KMS-11 (cell line): ENCODE data around the gene GRID2.

ENCODE experiments used
- H2AFZ ChIP-seq: fragments of 200-600 bp; sonication (generic); 2 replicates; pipeline ENCODE4 v1.6.1; 2016; ENCODE audit warnings: antibody characterized with exemption, mixed run types, low read depth
- H3K27ac ChIP-seq: fragments of 200-600 bp; sonication (generic); 2 replicates; pipeline ENCODE4 v1.6.1; 2016; ENCODE audit warnings: mild to moderate bottlenecking, mixed run types
- H3K27me3 ChIP-seq: fragments of 200-600 bp; sonication (generic); 2 replicates; pipeline ENCODE4 v1.6.1; 2017; ENCODE audit warnings: mild to moderate bottlenecking, low read depth, mixed run types, moderate library complexity; ENCODE audit not compliant: insufficient read depth
- H3K36me3 ChIP-seq: fragments of 200-600 bp; sonication (generic); 2 replicates; pipeline ENCODE4 v1.6.1; 2017; ENCODE audit warnings: mild to moderate bottlenecking, mixed run types; ENCODE audit not compliant: insufficient read depth
- H3K4me1 ChIP-seq: fragments of 200-600 bp; sonication (generic); 2 replicates; pipeline ENCODE4 v1.6.1; 2016; ENCODE audit warnings: mild to moderate bottlenecking, low read depth, mixed run types; ENCODE audit not compliant: poor library complexity, severe bottlenecking
- H3K4me2 ChIP-seq: fragments of 200-600 bp; sonication (generic); 2 replicates; pipeline ENCODE4 v1.7.0; 2016; ENCODE audit warnings: mild to moderate bottlenecking, mixed run types
- H3K4me3 ChIP-seq: fragments of 200-600 bp; sonication (generic); IDR thresholded peaks from 2 replicates; pipeline ENCODE4 v1.6.1; 2017; ENCODE audit warnings: low read depth, low read length, mixed read lengths; ENCODE audit not compliant: insufficient read depth
- H3K79me2 ChIP-seq: fragments of 200-600 bp; sonication (generic); 2 replicates; pipeline ENCODE4 v1.6.1; 2016; ENCODE audit warnings: low read depth, mixed run types; ENCODE audit not compliant: insufficient read depth
- H3K9ac ChIP-seq: fragments of 200-600 bp; sonication (generic); 2 replicates; pipeline ENCODE4 v1.6.1; 2016; ENCODE audit warnings: mild to moderate bottlenecking, mixed run types
- H4K20me1 ChIP-seq: fragments of 200-600 bp; sonication (generic); 2 replicates; pipeline ENCODE4 v1.6.1; 2016; ENCODE audit warnings: mild to moderate bottlenecking, mixed run types; ENCODE audit not compliant: insufficient read depth
- CTCF ChIP-seq: fragments of 200-600 bp; sonication (generic); conservative IDR thresholded peaks from 2 replicates; pipeline ENCODE4 v1.6.1; 2017; ENCODE audit warnings: low read depth, mild to moderate bottlenecking, antibody characterized with exemption, low read length, moderate library complexity, mixed read lengths

The GRID2 gene

GRCh38 chr4:92257931-92258857, 45.6 kb upstream of the GRID2 start:
- H3K36me3 ChIP-seq = no peaks in the 10 kb centered on the region
- H4K20me1 ChIP-seq = no peaks in the 10 kb centered on the region

GRCh38 chr4:92261256-92261655, 42.5 kb upstream of the GRID2 start:
- Histone ChIP-seq H3K36me3 (no peaks in the 10 kb centered on the region), H3K4me1 (no peaks in the 10 kb centered on the region), H3K9ac (no peak overlapping the region), H3K27ac (no peak overlapping the region), H2AFZ (no peak overlapping the region), H4K20me1 (no peaks in the 10 kb centered on the region), H3K4me2 (no peak overlapping the region), H3K27me3 (no peaks in the 10 kb centered on the region), H3K4me3 (no peak overlapping the region), H3K79me2 (no peaks in the 10 kb centered on the region)
- no peak for TF ChIP-seq CTCF

More at GRCh38 chr4:92257931-92258857, 45.6 kb upstream of the GRID2 start:
- no peak overlapping the region for H3K4me3 ChIP-seq
- no peaks in the 10 kb centered on the region for H3K79me2 ChIP-seq
- no peak overlapping the region for H2AFZ ChIP-seq
- H3K27me3 ChIP-seq = no peaks in the 10 kb centered on the region
- no peak for TF ChIP-seq CTCF
- H3K4me2 ChIP-seq = no peak overlapping the region
- H3K9ac ChIP-seq = no peak overlapping the region
- no peaks in the 10 kb centered on the region for H3K4me1 ChIP-seq
- H3K27ac ChIP-seq = no peak overlapping the region

GRCh38 chr4:92262371-92262770, 41.4 kb upstream of the GRID2 start:
- Histone ChIP-seq H2AFZ (no peak overlapping the region), H3K27ac (no peak overlapping the region), H3K27me3 (no peaks in the 10 kb centered on the region), H3K4me1 (no peaks in the 10 kb centered on the region), H4K20me1 (no peaks in the 10 kb centered on the region), H3K79me2 (no peaks in the 10 kb centered on the region), H3K9ac (no peak overlapping the region), H3K4me2 (no peak overlapping the region), H3K4me3 (no peak overlapping the region), H3K36me3 (no peaks in the 10 kb centered on the region)
- no peak for TF ChIP-seq CTCF

- H4K20me1 ChIP-seq = no peaks in the 10 kb centered on the region
- H2AFZ ChIP-seq = no peak overlapping the region
- TF ChIP-seq CTCF = no peak
- H3K27ac ChIP-seq = no peak overlapping the region
- H3K4me1 ChIP-seq = no peaks in the 10 kb centered on the region
- no peaks in the 10 kb centered on the region for H3K36me3 ChIP-seq
- H3K27me3 ChIP-seq = no peaks in the 10 kb centered on the region
- no peak overlapping the region for H3K4me3 ChIP-seq
- no peak overlapping the region for H3K9ac ChIP-seq
- no peaks in the 10 kb centered on the region for H3K79me2 ChIP-seq
- H3K4me2 ChIP-seq = no peak overlapping the region
These were observed 40.8 kb upstream of the GRID2 start for GRCh38 chr4:92263010-92263409.
